ENCODE results near the gene PRR36. TPM values are rescaled to one million over a fixed set of nuclear protein-coding genes. Genes with fewer than 3 reads are reported as not detected.

PRR36 gene
- total and polyA plus RNA-seq, 8 donors: 0.18 to 0.61 (median 0.47) TPM; not detected in 4

GRCh38 chr19:7830823-7831222 is 43.4 kb downstream of the PRR36 start:
- no peaks in the 10 kb centered on the region for H3K9me3 ChIP-seq
- H3K36me3 ChIP-seq: no peaks in the 10 kb centered on the region
- peak overlapping the region in 2 of 5 donors; percentile 55 to 82 for H3K27ac ChIP-seq
- H3K4me1 ChIP-seq: peaks cover 13 to 52% (median 49%) of the 10 kb centered on the region in 4 donors
- H3K27me3 ChIP-seq: no peaks in the 10 kb centered on the region
- TF ChIP-seq EP300 (IDR thresholded peaks at IDR 0.05) (no peak), POLR2A (IDR thresholded peaks at IDR 0.05) (no peak), POLR2AphosphoS5 (IDR thresholded peaks at IDR 0.05) (no peak), CTCF (IDR thresholded peaks at IDR 0.05) (no peak)
- intact Hi-C loops (cut with DNase I; ENCODE audit: low total_unique reads): no loop called here
- no peak for DNase-seq
- 31 to 48% (median 32%) methylated on average over 6 to 7 of the region's 7 CpGs for WGBS, 5 donors
- peak overlapping the region; percentile 86 to 99 (median 89) for H3K4me3 ChIP-seq

DNA sequence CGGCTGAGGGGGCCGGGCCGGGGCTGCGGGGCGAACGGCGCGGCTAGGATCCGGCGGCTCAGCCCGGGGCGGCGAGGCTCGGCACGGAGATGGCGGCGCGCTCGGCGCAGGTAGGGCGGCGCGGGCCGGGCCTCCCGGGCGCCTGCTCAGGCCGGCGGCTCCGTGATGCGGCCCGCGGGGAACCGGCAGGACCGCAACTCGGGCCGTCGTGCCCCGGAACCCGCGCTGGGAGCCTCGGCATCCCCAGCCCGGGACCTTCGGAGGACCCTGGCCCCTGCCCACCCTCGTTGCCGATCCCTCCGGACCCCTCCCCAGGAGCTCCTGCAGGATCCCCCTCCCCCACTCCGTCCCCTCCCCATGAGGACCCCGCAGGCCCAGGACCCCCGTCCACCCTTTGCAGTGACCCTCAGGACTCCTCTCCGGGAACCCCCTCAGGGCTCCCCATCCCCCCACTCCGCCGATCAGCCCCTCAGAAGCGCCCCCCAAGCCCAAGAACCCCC is 43.9 kb downstream of the PRR36 start:
- no peak for TF ChIP-seq CTCF (IDR thresholded peaks at IDR 0.05)
- no peak for TF ChIP-seq POLR2A (IDR thresholded peaks at IDR 0.05)
- TF ChIP-seq EP300 (IDR thresholded peaks at IDR 0.05): no peak
- Histone ChIP-seq H3K36me3 (no peaks in the 10 kb centered on the region), H3K4me3 (peak overlapping the region; percentile 86 to 99 (median 89)), H3K27ac (peak overlapping the region in 4 of 5 donors; percentile 24 to 82 (median 68)), H3K9me3 (no peaks in the 10 kb centered on the region), H3K27me3 (no peaks in the 10 kb centered on the region), H3K4me1 (peaks cover 13 to 52% (median 49%) of the 10 kb centered on the region in 4 donors)
- no peak for DNase-seq
- 1 to 10% (median 2%) methylated on average over 7 to 52 of the region's 53 CpGs; no CpG with 5 or more reads in 1 of the 5 donors for WGBS, 5 donors
- intact Hi-C loops (cut with DNase I; ENCODE audit: low total_unique reads): no loop called here

GRCh38 chr19:7829561-7830271 is 44.5 kb downstream of the PRR36 start, which contains the start of gene EVI5L:
Gene EVI5L, plus strand, starts transcription at chr19:7830218. Its CDS starts 16,325 bp downstream, at chr19:7846543.
- H3K27ac ChIP-seq: peak within 1 kb of the TSS; percentile 24 to 82 (median 55)
- 0 to 1% (median 1%) methylated on average over 11 to 45 of the region's 45 CpGs for WGBS, 5 donors
- peak; percentile 99 to 100 for DNase-seq
- H3K9me3 ChIP-seq: no peaks in the 10 kb centered on the region
- TF ChIP-seq CTCF (IDR thresholded peaks at IDR 0.05): no peak
- no peak for TF ChIP-seq POLR2A (IDR thresholded peaks at IDR 0.05)
- TF ChIP-seq EP300 (IDR thresholded peaks at IDR 0.05): no peak
- TF ChIP-seq POLR2AphosphoS5 (IDR thresholded peaks at IDR 0.05): peak; percentile 21 to 78 (median 43)
- H3K4me3 ChIP-seq: peak within 1 kb of the TSS; percentile 86 to 99 (median 89)
- intact Hi-C loops (cut with DNase I; ENCODE audit: low total_unique reads): no loop called here
- H3K36me3 ChIP-seq: no peaks in the 10 kb centered on the region
- H3K27me3 ChIP-seq: peaks cover 0 to 5% (median 0%) of the 10 kb centered on the region in 3 donors
- peaks cover 13 to 52% (median 48%) of the 10 kb centered on the region in 4 donors for H3K4me1 ChIP-seq

DNA sequence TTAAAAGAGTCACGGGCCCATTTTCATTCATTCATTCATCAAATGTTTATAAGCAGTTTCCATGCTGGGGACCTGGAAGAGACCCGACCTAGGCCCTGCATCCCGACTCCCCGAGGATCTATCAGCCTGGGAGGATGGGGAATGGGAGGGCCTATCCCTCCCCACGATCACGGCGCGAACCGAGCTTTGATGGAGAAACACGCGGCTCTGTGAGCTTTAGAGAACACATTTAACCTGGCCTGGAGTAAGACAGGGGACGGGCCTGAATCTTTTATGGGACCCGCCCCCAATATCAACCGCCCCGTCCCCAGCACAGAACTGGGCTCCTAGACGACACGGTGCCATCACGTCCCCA is 45.0 kb downstream of the PRR36 start:
- TF ChIP-seq POLR2A (IDR thresholded peaks at IDR 0.05) (no peak), CTCF (IDR thresholded peaks at IDR 0.05) (no peak)
- DNase-seq: no peak
- Histone ChIP-seq H3K27ac (peak overlapping the region in 4 of 5 donors; percentile 47 to 82 (median 64)), H3K36me3 (no peaks in the 10 kb centered on the region), H3K9me3 (no peaks in the 10 kb centered on the region), H3K4me3 (peak overlapping the region; percentile 30 to 99 (median 88)), H3K27me3 (peaks cover 0 to 11% (median 0%) of the 10 kb centered on the region in 3 donors), H3K4me1 (peaks cover 13 to 46% (median 43%) of the 10 kb centered on the region in 4 donors)
- 6 to 15% (median 9%) methylated on average over 15 to 18 of the region's 18 CpGs for WGBS, 5 donors
- intact Hi-C loops (cut with DNase I; ENCODE audit: low total_unique reads): no loop called here

Data from stomach (tissue), 9 donors.